Breast epithelium (tissue), 4 donors: ENCODE measurements around the gene ARL5B. TPM values are rescaled to one million over a fixed set of nuclear protein-coding genes. Genes with fewer than 3 reads are reported as not detected.

Source experiments
- DNase-seq, 2 donors: peaks; one replicate each; pipeline ENCODE4 v3.0.0-alpha.2; 2019; ENCODE audit warnings: low spot score in 2 of 2
- H3K27ac ChIP-seq, 2 donors: fragments of 200-600 bp; sonication (generic) in 1 of 2; one replicate each; pipeline ENCODE4 v1.5.1; 2016 to 2019; ENCODE audit warnings: mild to moderate bottlenecking in 1 of 2
- H3K27me3 ChIP-seq, 2 donors: fragments of 200-600 bp; sonication (generic) in 1 of 2; one replicate each; pipeline versions ENCODE4 v1.5.1 to v1.6.0; 2017 to 2019; ENCODE audit warnings: control low read depth in 1 of 2, mild to moderate bottlenecking in 1 of 2
- H3K36me3 ChIP-seq: fragments of 200-600 bp; one replicate; pipeline ENCODE4 v1.5.1; 2019
- H3K4me1 ChIP-seq, 2 donors: fragments of 200-600 bp; sonication (generic); one replicate each; pipeline ENCODE4 v1.5.1; 2016 to 2019; ENCODE audit warnings: control low read depth in 1 of 2
- H3K4me3 ChIP-seq, 3 donors: fragments of 200-600 bp; sonication (generic); 1 replicate in 2 of 3; 2 replicates in 1 of 3; pipeline ENCODE4 v1.5.1; 2016 to 2019; ENCODE audit warnings: mild to moderate bottlenecking in 3 of 3, moderate library complexity in 2 of 3
- H3K9me3 ChIP-seq, 2 donors: fragments of 200-600 bp; sonication (generic) in 1 of 2; one replicate each; pipeline ENCODE4 v1.5.1; 2016 to 2019; ENCODE audit warnings: control low read depth in 1 of 2
- POLR2A ChIP-seq: fragments of 450-650 bp; IDR thresholded peaks from one replicate; pipeline ENCODE4 v1.6.1; 2016; ENCODE audit warnings: antibody characterized with exemption, mild to moderate bottlenecking, moderate library complexity
- POLR2AphosphoS5 ChIP-seq, 3 donors: sonication (generic); formaldehyde crosslinking; IDR thresholded peaks; one replicate each; pipeline ENCODE4 v1.6.1; 2017; ENCODE audit warnings: antibody characterized with exemption in 3 of 3
- intact Hi-C: fragments of 100-400 bp; cut with DNase I; formaldehyde crosslinking; loops from one replicate; pipeline ENCODE4 v1.15.1; 2023; ENCODE audit warnings: low total_unique reads
- total RNA-seq, 3 donors: library from RNA; depleted of rRNA; stranded (reverse); fragments of >200 nt; gene quantifications; one replicate each; pipeline ENCODE4 v1.1.0, GENCODE V29; 2016
- TF ChIP-seq, protein P1 (sequence below), 3 donors: fragments of 450-650 bp; IDR thresholded peaks; one replicate each; pipeline ENCODE4 v1.5.1; 2016 to 2017; ENCODE audit warnings: antibody characterized with exemption in 3 of 3, mild to moderate bottlenecking in 3 of 3, moderate library complexity in 3 of 3

Gene ARL5B
- total RNA-seq, 3 donors from 2014 or later: 7.8 to 23.6 (median 15.4) TPM

DNA sequence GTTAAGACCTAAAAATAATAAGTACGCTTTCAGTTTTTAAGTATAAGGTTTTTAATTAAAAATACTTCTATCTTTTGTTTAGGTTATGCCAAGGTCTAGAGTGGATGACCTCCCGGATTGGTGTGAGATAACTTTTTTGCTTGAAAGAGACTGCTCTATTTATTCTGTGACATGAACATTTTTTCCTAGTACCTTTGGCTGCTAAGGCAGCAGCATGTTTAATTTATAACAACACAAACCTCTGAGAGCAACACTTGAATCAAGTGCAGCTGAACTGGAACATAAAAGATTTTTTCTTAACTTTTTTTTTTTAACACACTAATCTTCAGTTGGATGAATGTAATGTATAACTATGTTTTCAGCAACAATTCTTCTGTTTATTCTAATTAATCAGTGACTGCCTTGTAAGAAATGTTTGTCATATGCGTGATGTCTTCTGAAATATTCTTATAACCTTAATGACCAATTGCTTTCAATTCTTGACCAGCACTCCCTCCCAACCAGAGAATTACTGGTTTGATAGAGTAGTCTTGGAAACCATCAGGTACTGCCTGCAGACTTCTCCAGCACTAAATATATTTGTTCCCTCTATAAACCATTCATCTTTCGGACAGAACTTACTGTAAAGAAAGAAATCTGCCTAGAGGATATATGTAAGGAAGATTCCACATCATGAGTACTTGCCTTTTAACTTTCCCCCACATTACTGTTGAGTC lies 16.0 kb downstream of the ARL5B start:
- TF ChIP-seq POLR2A (no peak), POLR2AphosphoS5 (IDR thresholded peaks at IDR 0.05) (no peak)
- TF ChIP-seq, protein P1, sequence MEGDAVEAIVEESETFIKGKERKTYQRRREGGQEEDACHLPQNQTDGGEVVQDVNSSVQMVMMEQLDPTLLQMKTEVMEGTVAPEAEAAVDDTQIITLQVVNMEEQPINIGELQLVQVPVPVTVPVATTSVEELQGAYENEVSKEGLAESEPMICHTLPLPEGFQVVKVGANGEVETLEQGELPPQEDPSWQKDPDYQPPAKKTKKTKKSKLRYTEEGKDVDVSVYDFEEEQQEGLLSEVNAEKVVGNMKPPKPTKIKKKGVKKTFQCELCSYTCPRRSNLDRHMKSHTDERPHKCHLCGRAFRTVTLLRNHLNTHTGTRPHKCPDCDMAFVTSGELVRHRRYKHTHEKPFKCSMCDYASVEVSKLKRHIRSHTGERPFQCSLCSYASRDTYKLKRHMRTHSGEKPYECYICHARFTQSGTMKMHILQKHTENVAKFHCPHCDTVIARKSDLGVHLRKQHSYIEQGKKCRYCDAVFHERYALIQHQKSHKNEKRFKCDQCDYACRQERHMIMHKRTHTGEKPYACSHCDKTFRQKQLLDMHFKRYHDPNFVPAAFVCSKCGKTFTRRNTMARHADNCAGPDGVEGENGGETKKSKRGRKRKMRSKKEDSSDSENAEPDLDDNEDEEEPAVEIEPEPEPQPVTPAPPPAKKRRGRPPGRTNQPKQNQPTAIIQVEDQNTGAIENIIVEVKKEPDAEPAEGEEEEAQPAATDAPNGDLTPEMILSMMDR (IDR thresholded peaks at IDR 0.05): no peak
- H3K27ac ChIP-seq: no peak overlapping the region
- no peaks in the 10 kb centered on the region for H3K27me3 ChIP-seq
- intact Hi-C loops: no loop called here
- no peaks in the 10 kb centered on the region for H3K9me3 ChIP-seq
- no peak for DNase-seq
- H3K4me1 ChIP-seq: no peaks in the 10 kb centered on the region
- peaks cover 9% of the 10 kb centered on the region for H3K36me3 ChIP-seq
- H3K4me3 ChIP-seq: no peak overlapping the region

DNA sequence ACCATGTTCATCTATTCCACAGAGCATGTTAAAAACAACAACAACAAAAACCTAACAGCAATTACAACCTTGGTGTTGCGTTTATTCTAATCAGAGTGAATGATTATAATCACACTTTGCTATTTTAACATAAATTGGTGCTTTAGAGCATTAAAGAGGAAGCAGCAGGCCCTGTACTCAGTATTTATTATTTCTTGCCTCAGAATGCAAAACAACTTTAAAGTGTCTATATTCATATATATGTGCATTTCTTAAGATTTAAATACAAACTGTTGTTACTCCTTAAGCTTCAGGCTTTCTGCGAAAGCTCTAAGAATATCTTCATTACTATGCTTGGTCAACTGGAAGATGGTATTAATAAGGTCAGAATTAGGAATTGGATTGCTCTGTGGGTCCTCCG lies 21.5 kb downstream of the ARL5B start:
- no peak for TF ChIP-seq POLR2AphosphoS5 (IDR thresholded peaks at IDR 0.05)
- TF ChIP-seq, protein P1 (IDR thresholded peaks at IDR 0.05): no peak
- no peaks in the 10 kb centered on the region for H3K9me3 ChIP-seq
- no peaks in the 10 kb centered on the region for H3K27me3 ChIP-seq
- intact Hi-C loops: no loop called here
- H3K36me3 ChIP-seq: peaks cover 4% of the 10 kb centered on the region
- no peaks in the 10 kb centered on the region for H3K4me1 ChIP-seq
- no peak overlapping the region for H3K27ac ChIP-seq
- H3K4me3 ChIP-seq: no peak overlapping the region
- no peak for DNase-seq

DNA sequence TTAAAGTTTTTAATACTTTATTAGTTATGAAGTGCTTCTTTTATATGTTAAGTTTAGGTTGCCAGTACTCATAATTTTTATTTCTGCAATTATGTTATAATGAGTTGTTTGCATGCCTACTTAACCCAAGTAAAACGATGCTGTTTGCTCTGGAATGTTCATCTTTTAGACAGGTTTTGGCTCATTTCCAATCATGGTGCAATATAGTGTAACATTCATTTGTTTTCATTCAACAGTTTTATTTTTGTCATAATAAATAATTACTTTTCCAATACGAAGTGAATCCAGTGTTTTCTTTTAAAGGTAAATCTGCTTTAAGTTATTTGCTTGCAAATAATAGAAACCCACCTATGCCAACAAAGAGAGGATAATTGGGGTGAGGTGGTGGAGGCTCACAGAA lies 22.1 kb downstream of the ARL5B start:
- Histone ChIP-seq H3K27ac (no peak overlapping the region), H3K4me3 (no peak overlapping the region), H3K36me3 (peaks cover under 1% of the 10 kb centered on the region), H3K27me3 (no peaks in the 10 kb centered on the region), H3K9me3 (no peaks in the 10 kb centered on the region), H3K4me1 (no peaks in the 10 kb centered on the region)
- no peak for DNase-seq
- intact Hi-C loops: no loop called here
- TF ChIP-seq POLR2A: no peak
- no peak for TF ChIP-seq POLR2AphosphoS5 (IDR thresholded peaks at IDR 0.05)
- TF ChIP-seq, protein P1 (IDR thresholded peaks at IDR 0.05): no peak

DNA sequence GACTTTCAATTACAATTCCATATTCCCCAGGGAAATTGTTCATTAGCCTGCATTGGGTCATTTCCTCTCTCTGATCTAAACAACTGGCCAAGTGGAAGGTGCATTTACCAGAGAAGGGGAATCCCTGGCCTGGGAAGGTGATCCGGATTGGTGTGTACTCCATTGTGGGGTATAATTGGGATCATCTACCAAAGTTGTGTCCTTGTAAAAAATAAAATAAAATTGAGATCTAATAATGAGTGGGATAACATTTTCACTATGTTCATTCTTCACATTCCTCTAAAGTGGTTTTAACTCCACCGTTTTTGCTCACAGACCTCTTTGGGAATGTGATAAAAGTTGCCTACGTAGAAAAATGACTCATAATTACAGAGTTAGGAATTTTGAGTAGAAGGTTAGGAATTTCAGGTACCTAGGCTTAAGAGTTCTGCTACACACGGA lies 22.8 kb downstream of the ARL5B start:
- no peak overlapping the region for H3K4me3 ChIP-seq
- H3K9me3 ChIP-seq: no peaks in the 10 kb centered on the region
- H3K4me1 ChIP-seq: no peaks in the 10 kb centered on the region
- intact Hi-C loops: no loop called here
- TF ChIP-seq POLR2AphosphoS5 (IDR thresholded peaks at IDR 0.05) (no peak), POLR2A (no peak)
- TF ChIP-seq, protein P1 (IDR thresholded peaks at IDR 0.05): no peak
- H3K27me3 ChIP-seq: no peaks in the 10 kb centered on the region
- no peak for DNase-seq
- no peak overlapping the region for H3K27ac ChIP-seq
- no peaks in the 10 kb centered on the region for H3K36me3 ChIP-seq

DNA sequence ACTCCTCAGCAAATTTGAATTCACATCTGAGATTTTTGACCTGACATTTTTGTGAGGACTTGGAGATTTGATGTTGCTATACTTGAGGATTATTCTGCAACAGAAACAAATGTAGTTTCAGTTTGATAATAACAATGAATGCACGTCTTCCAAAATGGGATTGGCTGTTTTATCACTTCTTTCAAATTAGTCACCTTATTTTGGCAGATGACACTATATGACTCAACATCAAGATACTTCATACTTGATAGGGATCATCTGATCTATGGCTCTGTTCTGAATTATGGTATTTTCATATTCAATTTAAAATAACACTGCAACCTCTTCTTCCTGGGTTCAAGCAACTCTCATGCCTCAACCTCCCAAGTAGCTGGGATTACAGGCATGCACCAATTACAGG lies 24.2 kb downstream of the ARL5B start:
- Histone ChIP-seq H3K27me3 (no peaks in the 10 kb centered on the region), H3K4me3 (no peak overlapping the region), H3K4me1 (no peaks in the 10 kb centered on the region), H3K27ac (no peak overlapping the region), H3K9me3 (no peaks in the 10 kb centered on the region), H3K36me3 (no peaks in the 10 kb centered on the region)
- TF ChIP-seq, protein P1 (IDR thresholded peaks at IDR 0.05): no peak
- no peak for TF ChIP-seq POLR2AphosphoS5 (IDR thresholded peaks at IDR 0.05)
- TF ChIP-seq POLR2A: no peak
- intact Hi-C loops: no loop called here
- no peak for DNase-seq
